GM19452 (cell line): Measurements from ENCODE around the gene MFAP3L.
"Not testable (repeated sequence)": the region's sequence is repeated elsewhere in the genome, so short reads cannot be mapped to it uniquely, and the experiment has no call there.

Experiments used
- ATAC-seq: cut with Tn5 transposase; IDR thresholded peaks from one replicate; pipeline ENCODE4 v1.9.1; 2021; ENCODE audit not compliant: unreplicated experiment

MFAP3L gene

GRCh38 chr4:170026253-170027021 is at the start of gene MFAP3L:
Gene MFAP3L (minus strand): TSS chr4:170026395. CDS start chr4:170005877, 20,518 bp downstream.
- ATAC-seq = peak; percentile 78

GRCh38 chr4:170071196-170071595 is 45.0 kb upstream of the MFAP3L start:
- no peak for ATAC-seq

DNA sequence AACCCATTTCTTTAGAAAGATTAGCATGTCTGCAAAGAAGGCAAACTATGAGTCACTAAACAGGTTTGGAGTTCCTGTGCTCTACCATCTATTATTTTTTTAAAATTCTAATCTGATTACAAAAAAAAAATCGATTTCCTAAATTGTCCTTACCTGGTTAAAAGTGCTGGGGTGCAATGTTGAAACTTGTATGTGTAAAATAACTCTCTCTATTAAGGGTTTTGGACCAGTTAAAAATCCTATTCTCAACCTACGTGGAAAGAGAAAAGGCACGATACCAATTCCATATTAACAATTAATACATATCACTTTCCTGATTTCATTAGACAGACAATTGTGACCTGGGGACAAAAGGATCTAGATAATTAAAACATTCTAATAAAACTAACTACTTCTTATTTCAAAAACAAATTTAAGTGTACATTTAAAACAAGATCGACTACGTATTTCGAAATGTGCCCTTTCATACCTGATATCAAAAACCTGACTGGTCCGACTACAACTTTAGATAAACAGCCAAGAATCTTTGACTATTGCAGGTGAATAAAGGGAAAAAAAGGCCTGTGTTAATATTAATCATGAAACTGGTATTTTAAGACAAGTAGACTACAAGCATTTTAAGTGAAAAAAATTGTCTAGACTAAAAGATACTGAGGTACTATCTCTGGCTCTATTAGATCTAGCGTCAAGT is 42.4 kb upstream of the MFAP3L start:
- ATAC-seq = no peak

DNA sequence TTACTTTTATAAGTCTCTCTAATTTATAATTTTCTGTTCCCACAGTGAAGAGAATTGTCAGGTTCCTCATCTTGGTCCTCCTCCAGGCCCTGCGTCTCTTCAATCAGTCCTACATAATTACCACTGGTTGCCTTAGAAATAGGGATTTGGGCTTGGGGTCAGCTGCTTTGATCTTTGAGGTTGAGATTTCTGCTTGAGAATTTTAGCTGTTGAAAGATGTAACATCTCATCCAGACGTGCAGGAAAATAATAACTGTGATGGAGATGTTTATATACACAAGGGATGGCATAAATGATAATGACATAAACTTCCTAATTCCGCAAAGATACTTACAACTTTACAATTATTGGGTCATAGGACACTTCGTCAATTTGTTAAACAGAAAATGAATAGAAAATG is 33.2 kb upstream of the MFAP3L start:
- ATAC-seq = no peak

- no peak for ATAC-seq
These were observed 32.6 kb upstream of the MFAP3L start for GRCh38 chr4:170058826-170059225.

DNA sequence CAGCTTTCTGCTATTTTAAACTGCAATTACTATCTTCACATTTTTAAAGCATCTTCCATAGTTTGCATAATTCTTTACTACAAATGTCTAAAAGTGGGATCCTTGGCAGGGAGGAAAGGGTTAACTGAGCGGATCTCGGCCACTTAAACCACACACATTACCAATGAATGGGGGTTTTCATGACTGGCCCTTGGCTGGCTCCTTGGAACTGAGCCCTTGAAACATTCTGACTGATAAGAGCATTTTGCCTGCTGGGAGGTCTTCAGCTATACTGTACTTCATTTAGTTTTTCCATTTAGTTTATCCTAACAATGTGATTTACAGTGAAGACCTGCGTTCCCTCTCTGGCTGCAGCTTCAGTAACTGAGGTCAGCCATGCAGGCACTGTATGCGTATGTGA is 31.7 kb upstream of the MFAP3L start:
- ATAC-seq = no peak

- no peak for ATAC-seq
These were observed 26.7 kb upstream of the MFAP3L start for GRCh38 chr4:170052919-170053318.

GRCh38 chr4:170051402-170051801 is 25.2 kb upstream of the MFAP3L start:
- no peak for ATAC-seq

DNA sequence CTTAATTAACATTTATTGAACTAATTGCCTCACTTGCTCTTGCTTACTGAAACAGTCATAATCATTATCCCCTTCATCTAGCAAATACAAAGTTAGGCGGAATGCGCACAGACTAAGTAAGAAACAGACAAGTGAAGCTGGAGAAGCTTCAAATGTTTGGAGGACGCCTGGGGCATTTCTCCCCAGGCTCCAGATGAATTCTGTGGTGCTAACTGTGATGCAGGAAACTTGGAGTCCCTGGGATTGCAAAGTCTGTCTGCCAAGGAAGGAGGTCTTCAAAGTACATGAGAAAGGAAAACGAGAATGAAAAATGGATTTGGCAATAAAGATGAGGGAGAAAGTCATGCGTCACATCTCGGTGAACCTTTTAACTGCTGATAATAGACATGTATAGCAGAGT is 23.6 kb upstream of the MFAP3L start:
- ATAC-seq = no peak

DNA sequence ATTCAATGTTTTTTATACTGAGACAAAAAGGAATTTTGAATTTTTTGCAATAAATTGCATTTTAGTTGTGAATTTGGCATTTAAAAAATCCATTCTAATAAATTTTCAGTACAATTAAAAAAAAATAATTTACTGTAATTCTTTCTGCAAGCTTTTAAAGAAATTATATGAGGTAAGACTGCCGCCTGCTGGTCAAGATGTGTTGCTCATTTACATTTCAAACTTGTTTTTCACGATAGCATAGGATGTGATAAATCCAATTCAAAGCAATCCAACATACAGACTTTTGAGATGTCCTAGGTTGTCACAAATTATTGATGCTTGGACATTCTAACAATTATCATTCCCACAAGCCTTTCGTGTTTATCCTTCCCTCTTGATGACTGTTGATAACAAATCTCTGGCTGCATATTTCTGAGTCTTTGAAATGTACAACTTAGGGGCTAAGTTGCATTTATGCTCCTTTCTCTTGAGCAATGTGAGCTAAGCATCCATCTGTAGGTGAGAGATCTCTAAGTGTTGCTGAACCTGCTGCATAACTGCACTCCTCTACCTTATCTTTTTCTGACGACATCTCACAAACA is 21.7 kb upstream of the MFAP3L start:
- ATAC-seq = no peak

DNA sequence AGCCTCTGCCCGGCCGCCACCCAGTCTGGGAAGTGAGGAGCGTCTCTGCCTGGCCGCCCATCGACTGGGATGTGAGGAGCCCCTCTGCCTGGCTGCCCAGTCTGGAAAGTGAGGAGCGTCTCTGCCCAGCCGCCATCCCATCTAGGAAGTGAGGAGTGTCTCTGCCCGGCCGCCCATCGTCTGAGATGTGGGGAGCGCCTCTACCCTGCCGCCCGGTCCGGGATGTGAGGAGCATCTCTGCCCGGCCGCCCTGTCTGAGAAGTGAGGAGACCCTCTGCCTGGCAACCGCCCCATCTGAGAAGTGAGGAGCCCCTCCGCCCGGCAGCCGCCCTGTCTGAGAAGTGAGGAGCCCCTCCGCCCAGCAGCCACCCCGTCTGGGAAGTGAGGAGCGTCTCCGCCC is 20.0 kb upstream of the MFAP3L start:
- ATAC-seq = not testable (repeated sequence)

GRCh38 chr4:170040031-170040680 is 14.0 kb upstream of the MFAP3L start:
- no peak for ATAC-seq

DNA sequence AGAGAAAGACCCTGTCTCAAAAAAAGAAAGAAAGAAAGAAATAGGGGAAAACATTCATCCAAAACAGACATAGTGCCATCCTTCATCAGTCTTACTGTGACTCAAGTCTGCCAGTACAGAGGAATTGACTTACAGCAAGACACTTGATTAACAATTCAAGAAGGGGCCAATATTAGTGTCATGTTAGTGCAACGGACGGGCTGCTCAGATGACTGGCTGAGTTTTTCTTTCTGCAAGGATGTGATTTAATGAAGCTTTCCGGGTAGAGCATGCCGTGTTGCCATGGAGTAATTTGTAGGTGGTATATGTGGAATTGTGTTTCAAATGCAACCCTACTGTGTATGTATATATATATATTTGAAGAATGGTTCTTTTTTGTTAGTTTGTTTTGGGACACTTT is 12.6 kb upstream of the MFAP3L start:
- ATAC-seq = no peak

DNA sequence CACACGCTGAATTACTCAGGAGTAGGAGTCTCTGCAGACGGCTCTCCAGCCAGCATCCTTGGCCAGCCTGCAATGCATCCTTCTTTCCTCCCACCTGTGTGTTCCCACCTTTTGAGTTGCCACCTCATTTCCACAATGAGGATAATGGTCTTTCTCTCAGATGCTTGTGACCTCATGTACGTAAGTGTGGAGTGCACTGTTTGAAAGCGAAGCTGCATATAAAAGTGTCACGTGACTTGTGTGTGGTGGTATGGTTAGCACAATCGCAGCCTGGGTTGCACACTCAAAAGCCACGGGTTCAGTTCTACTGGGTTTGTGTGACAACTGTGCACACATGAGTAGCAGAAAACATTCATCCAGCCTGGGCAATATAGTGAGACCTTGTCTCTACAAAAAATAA is 12.0 kb upstream of the MFAP3L start:
- no peak for ATAC-seq

GRCh38 chr4:170037481-170037880 is 11.3 kb upstream of the MFAP3L start:
- no peak for ATAC-seq

GRCh38 chr4:170035845-170036244 is 9.7 kb upstream of the MFAP3L start:
- no peak for ATAC-seq

- no peak for ATAC-seq
These were observed 9.0 kb upstream of the MFAP3L start for GRCh38 chr4:170035231-170035630.

- ATAC-seq = no peak
These were observed 7.8 kb upstream of the MFAP3L start for GRCh38 chr4:170033999-170034398.

DNA sequence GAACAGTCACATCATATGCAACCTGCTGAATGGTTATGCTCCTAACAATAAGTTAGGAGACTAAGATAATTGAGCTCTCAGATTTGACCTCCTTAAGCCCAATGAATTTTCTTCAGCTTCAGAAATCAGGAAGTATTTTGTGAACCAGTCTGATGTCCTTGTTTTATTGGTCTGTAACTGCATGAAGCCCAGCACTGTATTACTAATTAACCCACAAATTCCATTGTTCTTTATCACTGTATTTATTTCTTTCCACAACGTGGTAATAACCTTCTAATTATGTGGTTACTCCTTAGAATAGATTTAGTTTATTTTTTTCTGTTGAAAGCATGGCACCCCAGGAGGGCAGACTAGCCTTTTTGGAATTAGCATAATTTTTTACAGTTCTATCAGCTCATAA is 3.9 kb upstream of the MFAP3L start:
- ATAC-seq = no peak

GRCh38 chr4:170027181-170027829 is 1.1 kb upstream of the MFAP3L start:
- peak; percentile 65 for ATAC-seq
